Neural cell (in vitro differentiated cells): Measurements from ENCODE around the gene FUT7.
A peak's percentile ranks its signal among the peaks of the same experiment; 100 is the strongest.

Experiments
- CTCF ChIP-seq: fragments of 450-650 bp; IDR thresholded peaks from 2 replicates; pipeline ENCODE4 v1.5.1; 2014; ENCODE audit warnings: antibody characterized with exemption, mild to moderate bottlenecking, moderate library complexity; ENCODE audit not compliant: poor library complexity, severe bottlenecking
- TF ChIP-seq, protein P1 (sequence below): IDR thresholded peaks from 2 replicates; pipeline ENCODE4 v1.6.1; 2012; ENCODE audit warnings: borderline replicate concordance

DNA sequence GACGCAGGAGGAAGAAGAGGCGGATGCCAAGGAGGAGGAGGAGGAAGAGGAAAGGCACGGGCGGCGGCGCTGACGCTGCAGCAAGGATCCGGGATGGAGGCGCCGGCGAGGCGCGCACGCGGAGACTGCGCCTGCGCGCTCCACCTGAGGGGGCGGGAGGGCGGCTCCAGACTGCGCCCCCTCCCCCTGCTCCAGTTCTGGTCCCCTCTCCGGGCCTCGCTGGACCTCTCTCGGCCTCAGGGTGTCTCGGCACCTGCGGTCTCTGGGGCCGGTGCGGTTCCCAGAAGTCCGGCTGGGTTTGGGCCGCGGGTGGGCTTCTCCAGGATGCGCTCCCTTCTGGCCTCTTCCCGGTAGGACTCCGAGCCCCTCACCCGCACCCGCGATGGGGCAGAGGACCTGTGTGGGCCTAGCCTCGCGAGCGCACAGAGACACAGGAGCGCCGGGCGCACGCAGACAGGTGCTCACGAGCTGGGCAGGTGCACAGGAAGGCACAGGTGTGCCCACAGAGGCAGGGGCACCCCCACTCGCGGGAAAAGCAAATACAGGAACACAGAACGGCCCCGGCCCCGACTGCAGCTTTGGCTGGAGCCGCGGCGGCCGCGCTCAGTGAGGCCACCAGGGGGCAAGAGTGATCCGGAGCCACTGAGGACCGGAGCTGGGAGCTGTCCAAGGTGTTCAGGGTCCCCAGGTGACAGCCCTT is 14.3 kb upstream of the FUT7 start, which contains the start of gene NPDC1:
- peak; percentile 96 for TF ChIP-seq CTCF
- TF ChIP-seq, protein P1, sequence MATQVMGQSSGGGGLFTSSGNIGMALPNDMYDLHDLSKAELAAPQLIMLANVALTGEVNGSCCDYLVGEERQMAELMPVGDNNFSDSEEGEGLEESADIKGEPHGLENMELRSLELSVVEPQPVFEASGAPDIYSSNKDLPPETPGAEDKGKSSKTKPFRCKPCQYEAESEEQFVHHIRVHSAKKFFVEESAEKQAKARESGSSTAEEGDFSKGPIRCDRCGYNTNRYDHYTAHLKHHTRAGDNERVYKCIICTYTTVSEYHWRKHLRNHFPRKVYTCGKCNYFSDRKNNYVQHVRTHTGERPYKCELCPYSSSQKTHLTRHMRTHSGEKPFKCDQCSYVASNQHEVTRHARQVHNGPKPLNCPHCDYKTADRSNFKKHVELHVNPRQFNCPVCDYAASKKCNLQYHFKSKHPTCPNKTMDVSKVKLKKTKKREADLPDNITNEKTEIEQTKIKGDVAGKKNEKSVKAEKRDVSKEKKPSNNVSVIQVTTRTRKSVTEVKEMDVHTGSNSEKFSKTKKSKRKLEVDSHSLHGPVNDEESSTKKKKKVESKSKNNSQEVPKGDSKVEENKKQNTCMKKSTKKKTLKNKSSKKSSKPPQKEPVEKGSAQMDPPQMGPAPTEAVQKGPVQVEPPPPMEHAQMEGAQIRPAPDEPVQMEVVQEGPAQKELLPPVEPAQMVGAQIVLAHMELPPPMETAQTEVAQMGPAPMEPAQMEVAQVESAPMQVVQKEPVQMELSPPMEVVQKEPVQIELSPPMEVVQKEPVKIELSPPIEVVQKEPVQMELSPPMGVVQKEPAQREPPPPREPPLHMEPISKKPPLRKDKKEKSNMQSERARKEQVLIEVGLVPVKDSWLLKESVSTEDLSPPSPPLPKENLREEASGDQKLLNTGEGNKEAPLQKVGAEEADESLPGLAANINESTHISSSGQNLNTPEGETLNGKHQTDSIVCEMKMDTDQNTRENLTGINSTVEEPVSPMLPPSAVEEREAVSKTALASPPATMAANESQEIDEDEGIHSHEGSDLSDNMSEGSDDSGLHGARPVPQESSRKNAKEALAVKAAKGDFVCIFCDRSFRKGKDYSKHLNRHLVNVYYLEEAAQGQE, result peak; percentile 77
